Mammary epithelial cell (primary cell): ENCODE data around the gene LIMCH1.

ENCODE experiments used
- EZH2 ChIP-seq: IDR thresholded peaks from 2 replicates; pipeline ENCODE4 v1.6.1; 2012; ENCODE audit warnings: low read length, inconsistent platforms, borderline replicate concordance
- TF ChIP-seq, protein P1 (sequence below), 2 donors: IDR thresholded peaks in 1 of 2; conservative IDR thresholded peaks in 1 of 2; 2 replicates each; pipeline ENCODE4 v1.5.1; 2011 to 2012; ENCODE audit warnings: inconsistent platforms in 2 of 2, low read length in 2 of 2, mild to moderate bottlenecking in 2 of 2, control low read depth in 1 of 2, low read depth in 1 of 2; ENCODE audit not compliant: insufficient read depth in 1 of 2; ENCODE audit errors: extremely low read depth in 1 of 2

DNA sequence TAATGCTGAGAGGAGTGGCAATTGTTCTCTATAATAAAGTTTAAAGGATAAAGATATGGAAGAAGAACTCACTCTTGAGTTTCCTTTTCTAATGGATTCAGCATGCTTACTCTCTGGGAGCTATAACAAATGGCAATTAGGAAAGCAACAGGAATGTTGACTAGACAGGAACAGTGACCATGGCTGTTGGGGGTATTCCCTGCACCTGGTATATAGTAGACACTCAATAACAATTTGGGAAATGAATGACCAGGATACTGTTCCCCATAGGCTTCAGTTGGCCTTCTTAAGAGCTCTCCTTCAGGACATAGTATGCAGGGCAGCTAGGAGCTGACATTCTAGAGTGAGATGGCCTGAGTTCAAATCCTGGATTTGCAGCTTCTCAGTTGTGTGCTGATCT lies 1.8 kb downstream of the LIMCH1 start:
- TF ChIP-seq, protein P1, sequence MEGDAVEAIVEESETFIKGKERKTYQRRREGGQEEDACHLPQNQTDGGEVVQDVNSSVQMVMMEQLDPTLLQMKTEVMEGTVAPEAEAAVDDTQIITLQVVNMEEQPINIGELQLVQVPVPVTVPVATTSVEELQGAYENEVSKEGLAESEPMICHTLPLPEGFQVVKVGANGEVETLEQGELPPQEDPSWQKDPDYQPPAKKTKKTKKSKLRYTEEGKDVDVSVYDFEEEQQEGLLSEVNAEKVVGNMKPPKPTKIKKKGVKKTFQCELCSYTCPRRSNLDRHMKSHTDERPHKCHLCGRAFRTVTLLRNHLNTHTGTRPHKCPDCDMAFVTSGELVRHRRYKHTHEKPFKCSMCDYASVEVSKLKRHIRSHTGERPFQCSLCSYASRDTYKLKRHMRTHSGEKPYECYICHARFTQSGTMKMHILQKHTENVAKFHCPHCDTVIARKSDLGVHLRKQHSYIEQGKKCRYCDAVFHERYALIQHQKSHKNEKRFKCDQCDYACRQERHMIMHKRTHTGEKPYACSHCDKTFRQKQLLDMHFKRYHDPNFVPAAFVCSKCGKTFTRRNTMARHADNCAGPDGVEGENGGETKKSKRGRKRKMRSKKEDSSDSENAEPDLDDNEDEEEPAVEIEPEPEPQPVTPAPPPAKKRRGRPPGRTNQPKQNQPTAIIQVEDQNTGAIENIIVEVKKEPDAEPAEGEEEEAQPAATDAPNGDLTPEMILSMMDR (conservative IDR thresholded peaks at IDR 0.05 in 1 of 2, IDR thresholded peaks at IDR 0.05 in 1 of 2; ENCODE audit: extremely low read depth in 1 of 2, insufficient read depth in 1 of 2, low read depth in 1 of 2, low read length in 2 of 2): no peak
- no peak for TF ChIP-seq EZH2
